ENCODE measurements around the gene TBC1D1. TPM values are rescaled to one million over a fixed set of nuclear protein-coding genes. Genes with fewer than 3 reads are reported as not detected.

The TBC1D1 gene
- total and polyA plus RNA-seq, 5 donors = 86.7 to 134 (median 116) TPM

DNA sequence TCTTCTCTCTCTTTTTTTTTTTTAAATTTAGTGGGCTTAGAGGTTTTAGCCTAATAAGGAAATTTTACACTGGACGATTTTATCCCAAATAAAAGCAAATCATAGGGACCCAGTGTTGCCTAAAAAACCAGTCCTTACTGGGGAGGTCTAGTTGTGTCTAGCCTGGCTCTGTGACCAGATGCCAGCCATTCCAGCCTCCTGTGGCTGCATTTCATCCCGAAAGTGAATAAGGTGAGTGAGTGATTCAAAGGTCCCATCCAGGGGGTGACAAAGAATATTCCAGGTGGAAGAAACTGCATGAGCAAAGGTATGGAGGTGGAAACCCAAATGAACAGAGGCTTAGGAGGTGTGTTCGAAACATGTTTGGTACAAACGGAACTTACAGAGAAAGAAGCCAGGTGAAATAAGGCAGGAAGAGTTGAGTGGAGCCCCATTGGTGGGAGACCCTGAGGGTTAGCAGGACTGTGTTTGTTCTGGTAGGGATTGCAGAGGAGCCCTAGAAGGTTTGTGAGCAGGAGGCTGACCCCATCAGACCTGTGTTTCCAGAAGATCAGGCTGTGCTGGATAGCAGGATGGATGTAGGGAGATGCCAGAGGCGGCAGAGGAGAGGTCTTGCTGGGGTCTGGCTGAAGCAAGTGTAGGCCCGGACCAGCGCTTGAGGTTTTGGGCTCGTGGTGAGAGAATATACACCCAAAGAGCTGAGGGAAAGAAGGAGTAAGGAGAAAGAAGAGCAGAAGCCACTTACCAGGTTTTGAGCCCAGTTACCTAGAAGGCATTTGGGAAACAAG lies 100.9 kb downstream of the TBC1D1 start:
- 91% methylated on average over 8 of the region's 8 CpGs for WGBS
- Histone ChIP-seq H3K9me3 (ENCODE audit: control insufficient read depth, low read length) (no peaks in the 10 kb centered on the region), H3K4me3 (ENCODE audit: low read length) (no peak overlapping the region), H3K4me1 (ENCODE audit: control insufficient read depth, insufficient read depth, low read length) (peaks cover 18% of the 10 kb centered on the region), H3K27ac (ENCODE audit: low read length) (peak overlapping the region; percentile 27), H3K27me3 (ENCODE audit: control insufficient read depth, insufficient read depth) (no peaks in the 10 kb centered on the region)
- DNase-seq (no peak), ATAC-seq (no peak)
- intact Hi-C loops (cut with DNase I) = no loop called here

DNA sequence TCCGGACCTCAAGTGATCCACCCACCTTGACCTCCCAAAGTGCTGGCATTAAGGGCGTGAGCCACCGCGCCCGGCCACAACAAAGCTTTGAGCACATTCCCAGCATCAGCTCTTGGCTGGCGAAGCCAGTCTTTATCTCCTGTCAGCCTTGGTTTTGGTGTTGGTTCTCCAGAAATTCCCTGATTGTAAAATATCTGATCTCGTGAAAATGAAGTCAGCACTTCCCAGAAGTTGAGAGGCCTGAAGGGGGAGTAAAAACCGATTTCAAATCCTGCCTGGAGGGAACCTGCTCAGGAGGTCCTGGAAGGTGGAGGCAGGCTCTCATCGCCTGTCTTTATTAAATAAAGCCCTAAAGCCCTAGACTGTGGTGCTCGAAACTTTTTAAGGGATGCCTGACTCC lies 102.9 kb downstream of the TBC1D1 start:
- ATAC-seq = no peak
- intact Hi-C loops (cut with DNase I) = no loop called here
- no peak overlapping the region for H3K27ac ChIP-seq (ENCODE audit: low read length)
- H3K9me3 ChIP-seq (ENCODE audit: control insufficient read depth, low read length) = no peaks in the 10 kb centered on the region
- no peaks in the 10 kb centered on the region for H3K27me3 ChIP-seq (ENCODE audit: control insufficient read depth, insufficient read depth)
- H3K4me3 ChIP-seq (ENCODE audit: low read length) = no peak overlapping the region
- 92% methylated on average over 10 of the region's 10 CpGs for WGBS
- DNase-seq = no peak
- peaks cover 15% of the 10 kb centered on the region for H3K4me1 ChIP-seq (ENCODE audit: control insufficient read depth, insufficient read depth, low read length)

DNA sequence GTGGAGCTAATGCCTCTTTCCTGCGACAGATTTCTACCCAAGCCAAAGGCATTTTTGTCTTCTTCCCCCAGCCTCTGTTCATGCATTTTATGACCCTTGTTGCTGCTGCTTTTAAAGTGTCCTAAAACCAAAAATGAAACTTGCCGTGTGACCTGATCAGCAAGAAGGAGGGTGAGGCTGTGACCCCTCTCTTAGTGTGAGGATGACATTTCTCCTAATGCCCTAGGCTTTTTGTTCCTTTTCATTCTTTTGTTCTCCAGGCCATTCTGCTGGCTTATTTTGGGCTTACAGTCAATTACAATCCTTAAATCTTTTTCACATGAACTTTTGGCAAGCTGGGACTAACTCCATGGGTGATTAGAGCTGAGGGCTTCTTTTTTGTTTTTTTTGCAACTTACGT lies 103.7 kb downstream of the TBC1D1 start:
- DNase-seq (no peak), ATAC-seq (no peak)
- 52% methylated on average over 3 of the region's 3 CpGs for WGBS
- Histone ChIP-seq H3K27ac (ENCODE audit: low read length) (no peak overlapping the region), H3K4me1 (ENCODE audit: control insufficient read depth, insufficient read depth, low read length) (peaks cover 14% of the 10 kb centered on the region), H3K9me3 (ENCODE audit: control insufficient read depth, low read length) (no peaks in the 10 kb centered on the region), H3K4me3 (ENCODE audit: low read length) (no peak overlapping the region), H3K27me3 (ENCODE audit: control insufficient read depth, insufficient read depth) (no peaks in the 10 kb centered on the region)
- intact Hi-C loops (cut with DNase I) = no loop called here

DNA sequence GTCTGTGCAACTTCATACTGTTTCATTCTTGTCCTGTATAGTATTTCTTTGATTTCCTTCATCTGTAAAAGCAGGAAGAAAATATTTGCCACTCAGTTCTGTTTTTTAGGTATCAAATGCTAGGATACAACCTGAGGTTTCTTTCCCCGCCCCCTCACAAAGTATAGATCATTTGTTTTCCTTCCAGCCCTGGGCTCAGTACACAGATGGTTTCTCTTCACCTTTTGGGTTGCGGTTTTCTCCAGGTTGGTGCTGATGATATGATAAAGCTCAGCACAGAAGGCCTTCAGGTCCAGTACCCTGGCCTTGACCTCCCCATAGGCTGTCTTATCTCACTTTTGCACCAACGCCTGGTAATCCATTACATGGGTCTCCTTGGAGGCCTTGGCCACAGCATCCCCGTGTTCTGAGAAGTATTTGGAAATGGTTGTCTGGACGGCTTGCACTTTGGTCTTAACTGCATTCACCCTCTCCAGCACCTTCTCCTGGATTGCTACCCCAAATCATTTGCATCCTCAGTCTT lies 104.5 kb downstream of the TBC1D1 start:
- Histone ChIP-seq H3K4me1 (ENCODE audit: control insufficient read depth, insufficient read depth, low read length) (peaks cover 13% of the 10 kb centered on the region), H3K27ac (ENCODE audit: low read length) (no peak overlapping the region), H3K27me3 (ENCODE audit: control insufficient read depth, insufficient read depth) (no peaks in the 10 kb centered on the region), H3K9me3 (ENCODE audit: control insufficient read depth, low read length) (no peaks in the 10 kb centered on the region), H3K4me3 (ENCODE audit: low read length) (no peak overlapping the region)
- intact Hi-C loops (cut with DNase I) = no loop called here
- DNase-seq (no peak), ATAC-seq (no peak)
- 95% methylated on average over 5 of the region's 5 CpGs for WGBS

DNA sequence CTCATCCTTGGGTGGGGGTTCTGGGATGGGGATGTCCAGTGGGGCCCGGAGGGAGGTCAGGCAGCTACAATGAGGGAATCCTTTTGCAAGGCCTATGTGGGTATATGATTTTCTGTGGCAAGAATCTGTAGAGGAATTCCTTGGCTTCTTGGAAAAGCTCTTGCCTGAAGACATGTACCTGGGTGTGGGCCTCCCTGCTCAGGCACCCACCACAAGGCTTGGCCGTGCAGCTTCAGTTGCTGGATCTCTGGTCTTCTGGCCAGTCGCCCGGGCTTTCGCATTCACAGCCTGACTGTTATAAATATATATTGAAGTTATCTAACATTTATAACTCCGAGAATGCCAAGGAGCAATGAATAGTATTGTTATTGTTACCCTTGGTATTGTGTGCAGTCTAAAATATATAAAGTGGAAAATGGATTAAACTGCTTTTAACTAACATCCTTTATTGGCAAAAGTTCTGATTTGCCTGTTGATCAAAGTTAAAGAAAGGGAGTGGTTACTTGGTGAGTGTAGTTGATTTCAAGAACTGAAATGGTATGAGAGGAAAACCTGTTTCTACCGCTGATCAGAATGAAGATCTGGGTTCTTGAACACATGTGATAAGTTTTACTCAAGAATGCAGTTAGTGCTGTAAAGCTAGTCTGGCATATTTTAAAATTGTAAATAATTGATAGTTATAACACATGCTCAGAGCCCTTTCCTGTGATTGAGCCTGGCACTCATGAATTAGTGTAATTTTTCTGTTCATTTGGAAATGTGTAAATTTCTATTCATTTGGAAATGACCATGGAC lies 105.3 kb downstream of the TBC1D1 start:
- Histone ChIP-seq H3K4me1 (ENCODE audit: control insufficient read depth, insufficient read depth, low read length) (peaks cover 13% of the 10 kb centered on the region), H3K27me3 (ENCODE audit: control insufficient read depth, insufficient read depth) (no peaks in the 10 kb centered on the region), H3K4me3 (ENCODE audit: low read length) (no peak overlapping the region), H3K27ac (ENCODE audit: low read length) (no peak overlapping the region), H3K9me3 (ENCODE audit: control insufficient read depth, low read length) (no peaks in the 10 kb centered on the region)
- intact Hi-C loops (cut with DNase I) = no loop called here
- DNase-seq = peak in 2 of 3 donors; percentile 64 to 72
- WGBS = 62% methylated on average over 7 of the region's 7 CpGs
- peak; percentile 21 to 28 for ATAC-seq

DNA sequence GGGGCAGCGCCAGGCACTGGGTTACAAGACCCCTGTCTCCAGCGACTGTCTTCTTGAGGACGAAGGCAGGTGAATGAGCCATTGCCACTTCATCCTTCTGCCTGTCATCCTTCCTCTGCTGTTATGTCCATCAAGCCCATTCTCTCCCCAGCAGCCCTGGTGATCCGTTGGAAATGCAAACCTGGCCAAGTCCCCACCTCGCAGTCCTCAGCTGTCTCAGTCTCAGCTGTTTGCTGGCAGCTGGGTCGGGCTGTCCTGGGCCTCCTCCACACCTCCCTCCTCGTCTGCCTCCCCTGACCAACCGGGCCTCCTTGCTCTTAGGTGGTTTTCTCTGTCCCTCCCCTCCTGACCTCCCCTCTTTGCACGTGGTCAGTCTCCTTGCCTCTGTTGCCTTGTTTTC lies 107.3 kb downstream of the TBC1D1 start:
- intact Hi-C loops (cut with DNase I) = no loop called here
- H3K9me3 ChIP-seq (ENCODE audit: control insufficient read depth, low read length) = no peaks in the 10 kb centered on the region
- H3K27ac ChIP-seq (ENCODE audit: low read length) = no peak overlapping the region
- DNase-seq (no peak), ATAC-seq (peak in 1 of 2 donors; percentile 11)
- no peak overlapping the region for H3K4me3 ChIP-seq (ENCODE audit: low read length)
- H3K4me1 ChIP-seq (ENCODE audit: control insufficient read depth, insufficient read depth, low read length) = peaks cover 11% of the 10 kb centered on the region
- 74% methylated on average over 9 of the region's 9 CpGs for WGBS
- no peaks in the 10 kb centered on the region for H3K27me3 ChIP-seq (ENCODE audit: control insufficient read depth, insufficient read depth)

DNA sequence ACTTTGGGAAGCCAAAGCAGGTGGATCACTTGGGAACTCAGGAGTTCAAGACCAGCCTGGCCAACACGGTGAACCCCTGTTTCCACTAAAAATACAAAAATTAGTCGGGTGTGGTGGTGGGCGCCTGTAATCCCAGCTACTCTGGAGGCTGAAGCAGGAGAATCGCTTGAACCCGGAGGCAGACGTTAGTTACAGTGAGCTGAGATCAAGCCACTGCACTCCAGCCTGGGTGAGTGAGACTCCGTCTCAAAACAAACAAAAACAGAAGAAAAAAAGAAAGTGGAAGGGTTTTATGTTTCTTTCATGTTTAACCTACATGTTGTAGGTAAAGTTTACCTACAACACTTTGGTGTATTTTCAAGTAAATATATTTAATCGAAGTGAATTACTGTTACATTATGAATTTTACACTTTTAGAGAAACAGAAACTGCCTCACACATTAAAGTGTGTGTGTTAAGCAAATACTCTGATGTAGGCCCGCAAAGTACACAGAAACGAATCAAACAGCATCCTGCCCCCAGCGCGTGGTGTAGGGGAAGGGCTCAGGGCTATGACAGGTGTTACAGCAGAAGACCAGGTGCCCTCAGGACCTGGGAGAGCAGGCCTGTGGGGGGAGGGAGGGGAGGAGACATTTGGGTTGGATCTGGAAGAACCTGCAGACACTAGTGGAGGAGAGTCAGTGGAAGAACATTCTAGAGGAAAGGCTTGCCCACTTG lies 108.3 kb downstream of the TBC1D1 start:
- WGBS = 93% methylated on average over 12 of the region's 12 CpGs
- DNase-seq = no peak
- Histone ChIP-seq H3K27ac (ENCODE audit: low read length) (no peak overlapping the region), H3K4me3 (ENCODE audit: low read length) (no peak overlapping the region), H3K4me1 (ENCODE audit: control insufficient read depth, insufficient read depth, low read length) (peaks cover 12% of the 10 kb centered on the region), H3K27me3 (ENCODE audit: control insufficient read depth, insufficient read depth) (no peaks in the 10 kb centered on the region), H3K9me3 (ENCODE audit: control insufficient read depth, low read length) (no peaks in the 10 kb centered on the region)
- no peak for ATAC-seq
- intact Hi-C loops (cut with DNase I) = no loop called here

DNA sequence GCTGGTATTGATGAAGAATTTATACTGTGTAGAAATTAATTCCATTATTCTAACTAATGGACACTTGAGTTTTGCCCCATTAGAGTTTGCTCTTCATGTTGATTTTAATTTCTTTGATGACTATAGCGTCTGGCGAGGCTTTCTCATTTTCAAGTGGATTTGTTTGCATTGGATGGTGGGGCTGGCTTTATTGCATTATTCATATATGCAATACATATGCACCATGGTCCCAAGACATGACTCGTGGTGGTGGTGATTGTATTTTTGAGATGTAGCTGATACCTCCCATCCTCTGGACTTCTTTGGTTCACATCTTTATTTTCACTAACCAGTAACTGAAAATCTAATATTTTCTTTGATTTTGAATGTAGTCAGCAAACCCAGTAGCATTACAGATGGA lies 109.1 kb downstream of the TBC1D1 start:
- peaks cover 11% of the 10 kb centered on the region for H3K4me1 ChIP-seq (ENCODE audit: control insufficient read depth, insufficient read depth, low read length)
- H3K9me3 ChIP-seq (ENCODE audit: control insufficient read depth, low read length) = no peaks in the 10 kb centered on the region
- WGBS = 99% methylated on average over 3 of the region's 3 CpGs
- no peak overlapping the region for H3K4me3 ChIP-seq (ENCODE audit: low read length)
- intact Hi-C loops (cut with DNase I) = no loop called here
- ATAC-seq (no peak), DNase-seq (no peak)
- H3K27me3 ChIP-seq (ENCODE audit: control insufficient read depth, insufficient read depth) = no peaks in the 10 kb centered on the region
- no peak overlapping the region for H3K27ac ChIP-seq (ENCODE audit: low read length)

DNA sequence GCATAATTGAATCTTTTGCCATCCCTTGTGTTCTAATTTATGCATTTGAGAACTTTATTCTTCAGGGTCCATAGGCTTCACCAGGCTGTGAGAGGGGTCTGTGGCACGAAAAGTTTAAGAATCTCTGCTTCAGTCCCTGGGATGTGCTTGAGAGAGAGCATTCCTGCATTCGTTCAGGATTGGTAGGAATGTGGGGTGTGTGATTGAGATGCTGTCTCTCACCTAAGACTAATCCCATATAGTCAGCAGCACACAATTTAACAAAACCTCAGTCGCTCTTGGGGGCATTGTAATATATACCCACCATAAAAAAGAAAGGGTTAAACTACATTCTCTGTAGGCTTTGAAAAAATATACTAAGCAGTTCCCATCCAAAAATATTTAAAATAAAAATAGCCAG lies 111.0 kb downstream of the TBC1D1 start:
- 80% methylated on average over 3 of the region's 3 CpGs for WGBS
- intact Hi-C loops (cut with DNase I) = no loop called here
- DNase-seq (no peak), ATAC-seq (no peak)
- Histone ChIP-seq H3K4me3 (ENCODE audit: low read length) (no peak overlapping the region), H3K27ac (ENCODE audit: low read length) (no peak overlapping the region), H3K27me3 (ENCODE audit: control insufficient read depth, insufficient read depth) (no peaks in the 10 kb centered on the region), H3K9me3 (ENCODE audit: control insufficient read depth, low read length) (no peaks in the 10 kb centered on the region), H3K4me1 (ENCODE audit: control insufficient read depth, insufficient read depth, low read length) (peaks cover 9% of the 10 kb centered on the region)

DNA sequence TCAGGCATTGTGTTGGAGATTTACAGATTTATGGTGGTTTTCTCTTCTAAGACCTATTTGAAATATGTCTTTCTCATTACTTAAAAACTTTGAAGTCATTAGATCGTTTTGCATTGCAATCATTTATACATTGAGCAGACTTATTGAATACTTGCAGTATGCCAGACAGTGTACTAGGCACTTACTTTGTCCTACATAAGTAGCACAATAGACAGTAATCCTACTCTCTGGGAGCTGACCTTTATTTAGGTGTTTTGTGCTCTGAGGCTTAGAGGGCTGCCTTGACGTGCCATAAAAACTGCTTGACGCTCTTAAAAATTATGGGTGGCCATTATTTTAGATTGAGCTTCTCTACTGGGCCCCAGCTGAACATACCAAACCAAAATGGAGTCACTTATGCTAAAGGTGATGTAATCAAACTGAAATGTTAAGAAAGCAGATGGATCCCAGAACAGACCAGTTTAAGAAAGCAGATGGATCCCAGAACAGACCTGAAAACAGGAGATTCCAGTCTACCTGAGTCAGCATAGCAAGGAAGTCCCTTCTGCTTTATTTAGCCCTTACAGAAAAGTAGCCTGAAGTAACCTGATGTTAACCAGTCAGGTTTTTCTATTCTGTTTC lies 111.7 kb downstream of the TBC1D1 start:
- H3K27ac ChIP-seq (ENCODE audit: low read length) = no peak overlapping the region
- H3K27me3 ChIP-seq (ENCODE audit: control insufficient read depth, insufficient read depth) = no peaks in the 10 kb centered on the region
- intact Hi-C loops (cut with DNase I) = no loop called here
- no peak overlapping the region for H3K4me3 ChIP-seq (ENCODE audit: low read length)
- DNase-seq (no peak), ATAC-seq (no peak)
- 94% methylated on average over 3 of the region's 3 CpGs for WGBS
- H3K9me3 ChIP-seq (ENCODE audit: control insufficient read depth, low read length) = no peaks in the 10 kb centered on the region
- peaks cover 10% of the 10 kb centered on the region for H3K4me1 ChIP-seq (ENCODE audit: control insufficient read depth, insufficient read depth, low read length)
